IPS-18c (cell line): ENCODE data around the gene ZSWIM8.

ENCODE experiments used
- H3K4me3 ChIP-seq: 2 replicates; pipeline ENCODE4 v1.7.0; 2013; ENCODE audit warnings: low read depth, mild to moderate bottlenecking, low read length, moderate library complexity; ENCODE audit not compliant: insufficient read depth
- H3K9me3 ChIP-seq: one replicate; pipeline ENCODE4 v1.6.1; 2013; ENCODE audit warnings: mild to moderate bottlenecking, low read length, moderate library complexity; ENCODE audit not compliant: control insufficient read depth, insufficient read depth

The ZSWIM8 gene

DNA sequence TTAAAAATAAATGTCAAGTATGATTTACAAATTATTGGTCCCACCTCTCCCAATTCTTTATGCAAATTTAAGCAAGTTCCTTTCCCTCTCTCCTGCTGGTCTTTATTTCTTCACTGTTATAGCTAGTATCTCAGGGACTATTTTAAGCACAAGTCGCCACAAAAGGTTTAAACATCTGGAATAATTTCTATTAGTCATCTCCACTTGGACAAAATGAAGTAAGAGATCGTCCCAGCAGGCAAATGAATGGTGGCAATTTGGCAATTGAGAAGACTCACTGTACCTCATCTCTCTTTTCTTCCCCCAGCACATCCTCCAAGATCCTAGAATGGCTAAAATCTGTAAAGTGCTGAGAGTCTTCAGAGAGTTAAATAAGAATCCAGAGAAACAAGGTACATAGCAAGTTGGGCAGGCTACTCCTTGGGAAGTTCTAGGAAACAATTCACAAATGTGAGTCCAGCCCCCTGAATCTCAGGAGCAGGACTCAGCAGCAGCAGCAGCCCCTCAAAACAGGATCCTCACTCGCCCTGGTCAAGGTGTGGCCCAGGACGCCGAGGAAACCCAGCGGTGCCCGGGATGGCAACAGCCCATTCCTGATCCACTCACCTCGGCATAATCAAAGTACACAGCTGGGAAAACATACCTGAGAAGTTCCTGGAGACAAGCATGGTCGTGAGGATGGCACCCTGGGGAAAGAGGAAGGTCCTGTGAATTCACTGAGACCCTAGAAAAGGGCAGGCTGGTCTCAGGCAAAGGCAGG is 56.3 kb downstream of the ZSWIM8 start:
- Histone ChIP-seq H3K4me3 (no peak overlapping the region), H3K9me3 (no peaks in the 10 kb centered on the region)

DNA sequence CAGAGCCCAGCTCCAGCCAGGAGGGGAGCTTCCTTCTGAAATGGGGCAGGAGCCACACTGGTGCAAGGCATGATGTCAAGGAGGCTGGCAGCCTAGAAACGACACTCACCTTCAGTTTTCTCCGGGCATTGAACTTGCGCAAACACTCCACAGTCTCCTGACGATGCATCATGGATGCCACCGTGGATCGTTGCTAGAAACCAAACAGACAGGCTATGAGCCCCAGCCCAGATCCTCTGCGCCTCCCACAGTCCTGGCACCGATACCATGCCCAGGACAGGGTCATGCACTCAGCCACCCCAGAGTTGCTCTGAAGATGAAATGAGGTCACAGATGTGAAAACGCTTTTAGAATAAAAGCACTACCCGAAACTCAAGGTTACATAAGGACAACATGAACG is 56.9 kb downstream of the ZSWIM8 start:
- Histone ChIP-seq H3K9me3 (no peaks in the 10 kb centered on the region), H3K4me3 (no peak overlapping the region)

DNA sequence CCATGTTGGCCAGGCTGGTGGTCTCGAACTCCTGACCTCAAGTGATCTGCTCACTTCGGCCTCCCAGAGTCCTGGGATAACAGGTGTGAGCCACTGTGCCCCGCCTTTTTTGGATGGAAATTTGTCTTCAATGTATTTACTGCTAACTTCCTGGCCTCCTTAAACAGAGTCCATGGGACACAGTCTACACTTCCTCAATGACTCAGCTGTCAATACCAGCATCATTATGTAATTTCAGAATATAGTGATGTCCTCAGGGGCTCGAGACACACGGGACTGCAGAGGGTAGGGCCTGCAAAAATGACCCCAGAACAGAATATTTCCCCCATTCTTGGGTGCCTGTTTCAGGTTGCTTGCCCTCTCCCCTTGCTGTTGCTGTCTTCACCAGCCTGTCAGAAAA is 57.9 kb downstream of the ZSWIM8 start:
- H3K9me3 ChIP-seq: no peaks in the 10 kb centered on the region
- H3K4me3 ChIP-seq: no peak overlapping the region

GRCh38 chr10:73847031-73847430 is 61.6 kb downstream of the ZSWIM8 start:
- no peak overlapping the region for H3K4me3 ChIP-seq
- H3K9me3 ChIP-seq: peaks cover 2% of the 10 kb centered on the region

- no peak overlapping the region for H3K4me3 ChIP-seq
- H3K9me3 ChIP-seq: peaks cover 2% of the 10 kb centered on the region
Measured at GRCh38 chr10:73848821-73849489, 63.5 kb downstream of the ZSWIM8 start.

DNA sequence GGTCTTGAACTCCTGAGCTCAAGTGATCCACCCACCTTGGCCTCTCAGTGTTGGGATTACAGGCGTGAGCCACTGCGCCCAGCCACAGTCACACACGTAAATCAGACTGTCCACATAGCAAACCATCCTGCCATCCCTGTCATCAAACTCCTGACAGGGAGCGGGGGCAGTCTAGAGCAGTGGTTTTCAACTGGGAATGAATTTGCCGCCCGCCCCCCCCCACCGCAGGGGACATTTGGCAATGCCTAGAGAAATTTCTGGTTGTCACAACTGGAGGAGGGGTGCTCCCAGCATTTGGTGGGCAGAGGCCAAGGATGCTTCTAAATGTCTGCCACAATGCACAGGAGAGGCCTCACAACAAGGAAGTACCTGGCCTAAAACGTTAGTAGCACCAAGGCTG is 64.8 kb downstream of the ZSWIM8 start:
- H3K4me3 ChIP-seq: no peak overlapping the region
- H3K9me3 ChIP-seq: peaks cover 2% of the 10 kb centered on the region

GRCh38 chr10:73850863-73851461 is 65.6 kb downstream of the ZSWIM8 start:
- Histone ChIP-seq H3K4me3 (no peak overlapping the region), H3K9me3 (peaks cover 2% of the 10 kb centered on the region)
